HFFc6 (cell line): ENCODE measurements around the gene GUCA2A. TPM values are rescaled to one million over a fixed set of nuclear protein-coding genes. Genes with fewer than 3 reads are reported as not detected.
"Not testable (repeated sequence)": the region's sequence is repeated elsewhere in the genome, so short reads cannot be mapped to it uniquely, and the experiment has no call there.

Experiments used
- DNase-seq: peaks from one replicate; pipeline ENCODE4 v3.0.0-alpha.2; 2018
- H3K27ac Mint-ChIP-seq: 2 replicates; pipeline ENCODE4 v1.8.0; 2020; ENCODE audit warnings: mild to moderate bottlenecking, mixed read lengths
- H3K27me3 Mint-ChIP-seq: 2 replicates; pipeline ENCODE4 v1.8.0; 2021; ENCODE audit warnings: mild to moderate bottlenecking, moderate library complexity, mixed read lengths; ENCODE audit not compliant: insufficient read depth
- H3K36me3 Mint-ChIP-seq: 2 replicates; pipeline ENCODE4 v1.8.0; 2021; ENCODE audit warnings: low read depth, mixed read lengths
- H3K4me1 Mint-ChIP-seq: 2 replicates; pipeline ENCODE4 v1.8.0; 2020; ENCODE audit warnings: low read depth, mixed read lengths
- H3K4me3 Mint-ChIP-seq: 2 replicates; pipeline ENCODE4 v1.8.0; 2020; ENCODE audit warnings: mild to moderate bottlenecking, moderate library complexity, mixed read lengths
- H3K9me3 Mint-ChIP-seq: 2 replicates; pipeline ENCODE4 v1.8.0; 2020; ENCODE audit warnings: mild to moderate bottlenecking, mixed read lengths
- long read RNA-seq: library from polyadenylated mRNA; unstranded; transcript quantifications from one replicate; pipeline ENCODE4 v2.0.0, GENCODE V29; 2019
- total RNA-seq, 6 experiments: library from RNA; stranded (reverse); fragmentation: NEBNext Ultra II Directional; extraction: Animal tissue kit (Norgen Biotek cat#: 25700); gene quantifications; 2 replicates in 1 of 6; 3 replicates in 5 of 6; pipeline ENCODE4 v1.2.3, GENCODE V29; 2021
- TF ChIP-seq, protein P1 (sequence below): fragments of 200-600 bp; sonication (generic); IDR thresholded peaks from 2 replicates; pipeline ENCODE4 v1.5.0; 2021; ENCODE audit warnings: antibody characterized with exemption, mild to moderate bottlenecking

The GUCA2A gene, protein sequence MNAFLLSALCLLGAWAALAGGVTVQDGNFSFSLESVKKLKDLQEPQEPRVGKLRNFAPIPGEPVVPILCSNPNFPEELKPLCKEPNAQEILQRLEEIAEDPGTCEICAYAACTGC
- not detected for total RNA-seq
- long read RNA-seq, result 0 reads

DNA sequence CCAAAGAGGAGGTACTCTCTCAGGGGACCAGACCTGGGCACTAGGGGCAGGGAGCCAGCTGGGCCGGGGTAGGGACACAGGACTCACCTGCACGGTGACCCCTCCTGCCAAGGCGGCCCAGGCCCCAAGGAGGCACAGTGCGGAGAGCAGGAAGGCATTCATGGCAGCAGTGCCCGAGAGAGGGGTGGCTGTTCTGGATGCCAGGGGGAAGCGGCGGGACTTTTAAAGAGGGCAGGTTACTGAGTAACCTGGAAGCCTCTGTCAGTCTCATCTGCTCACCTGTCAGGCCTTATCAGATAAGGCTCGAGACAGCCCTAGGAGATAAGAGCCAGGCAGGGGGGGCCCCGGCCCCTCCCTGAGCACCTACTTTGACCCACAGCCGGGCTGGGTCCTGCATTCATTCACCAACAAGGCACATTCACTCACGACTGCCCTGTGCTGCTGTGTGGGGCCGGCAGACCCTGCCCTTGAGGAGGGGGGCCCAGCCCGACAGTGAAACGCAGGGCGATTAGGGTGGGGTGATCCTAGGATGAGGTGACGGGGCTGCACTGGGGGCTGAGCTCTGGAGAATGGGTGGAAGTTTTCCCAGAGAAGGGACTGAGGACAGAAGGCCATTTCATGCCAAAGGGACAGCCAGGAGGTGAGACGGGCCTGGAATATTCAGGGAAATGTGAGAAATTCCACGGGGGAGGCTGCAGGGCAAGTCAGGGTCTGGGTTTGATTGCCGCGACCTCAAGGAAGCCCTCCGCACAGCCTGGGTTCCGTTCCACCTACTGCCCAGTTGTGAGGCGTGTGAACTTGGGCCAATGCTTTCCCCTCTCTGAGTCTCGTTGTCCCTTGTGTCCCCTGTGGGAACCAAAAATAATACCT lies at the start of gene GUCA2A:
Gene GUCA2A, minus strand, starts transcription at position 195 of the 870 bp plus-strand sequence. Its CDS starts 33 bp downstream, at position 162.
- H3K9me3 Mint-ChIP-seq, result peaks cover 20% of the 10 kb centered on the region
- H3K36me3 Mint-ChIP-seq, result peaks cover 11% of the 10 kb centered on the region
- H3K27me3 Mint-ChIP-seq, result peaks cover 34% of the 10 kb centered on the region
- no peak within 1 kb of the TSS for H3K27ac Mint-ChIP-seq
- H3K4me3 Mint-ChIP-seq, result no peak within 1 kb of the TSS
- DNase-seq, result no peak
- TF ChIP-seq, protein P1, sequence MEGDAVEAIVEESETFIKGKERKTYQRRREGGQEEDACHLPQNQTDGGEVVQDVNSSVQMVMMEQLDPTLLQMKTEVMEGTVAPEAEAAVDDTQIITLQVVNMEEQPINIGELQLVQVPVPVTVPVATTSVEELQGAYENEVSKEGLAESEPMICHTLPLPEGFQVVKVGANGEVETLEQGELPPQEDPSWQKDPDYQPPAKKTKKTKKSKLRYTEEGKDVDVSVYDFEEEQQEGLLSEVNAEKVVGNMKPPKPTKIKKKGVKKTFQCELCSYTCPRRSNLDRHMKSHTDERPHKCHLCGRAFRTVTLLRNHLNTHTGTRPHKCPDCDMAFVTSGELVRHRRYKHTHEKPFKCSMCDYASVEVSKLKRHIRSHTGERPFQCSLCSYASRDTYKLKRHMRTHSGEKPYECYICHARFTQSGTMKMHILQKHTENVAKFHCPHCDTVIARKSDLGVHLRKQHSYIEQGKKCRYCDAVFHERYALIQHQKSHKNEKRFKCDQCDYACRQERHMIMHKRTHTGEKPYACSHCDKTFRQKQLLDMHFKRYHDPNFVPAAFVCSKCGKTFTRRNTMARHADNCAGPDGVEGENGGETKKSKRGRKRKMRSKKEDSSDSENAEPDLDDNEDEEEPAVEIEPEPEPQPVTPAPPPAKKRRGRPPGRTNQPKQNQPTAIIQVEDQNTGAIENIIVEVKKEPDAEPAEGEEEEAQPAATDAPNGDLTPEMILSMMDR, result no peak
- H3K4me1 Mint-ChIP-seq, result peaks cover 13% of the 10 kb centered on the region

DNA sequence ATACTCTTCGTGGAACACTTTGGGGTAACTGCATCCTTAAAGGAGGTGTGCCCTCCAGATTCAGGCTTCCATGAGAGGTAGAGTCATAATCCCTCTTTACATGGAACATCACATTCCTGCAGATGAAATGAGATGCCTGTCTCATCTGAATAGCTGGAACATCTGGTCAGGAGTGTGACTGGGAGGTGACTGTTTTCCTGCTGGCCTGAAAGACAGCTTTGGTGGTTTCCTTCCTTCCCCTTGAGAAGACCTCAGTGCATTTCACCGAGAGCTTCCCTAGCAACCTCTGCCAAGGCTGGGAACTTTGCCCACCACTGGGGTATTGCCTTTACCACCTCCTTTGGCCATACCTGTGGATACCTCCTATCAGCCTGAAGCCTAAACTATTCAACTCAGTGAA lies 46.7 kb upstream of the GUCA2A start:
- Mint-ChIP-seq H3K27ac (peak overlapping the region; percentile 80), H3K4me1 (peaks cover 80% of the 10 kb centered on the region), H3K27me3 (no peaks in the 10 kb centered on the region), H3K36me3 (peaks cover 16% of the 10 kb centered on the region), H3K9me3 (no peaks in the 10 kb centered on the region; the same call in 1 of the 2 replicates), H3K4me3 (no peak overlapping the region; the same call in 1 of the 2 replicates)
- TF ChIP-seq, protein P1, result no peak
- peak; percentile 31 for DNase-seq

DNA sequence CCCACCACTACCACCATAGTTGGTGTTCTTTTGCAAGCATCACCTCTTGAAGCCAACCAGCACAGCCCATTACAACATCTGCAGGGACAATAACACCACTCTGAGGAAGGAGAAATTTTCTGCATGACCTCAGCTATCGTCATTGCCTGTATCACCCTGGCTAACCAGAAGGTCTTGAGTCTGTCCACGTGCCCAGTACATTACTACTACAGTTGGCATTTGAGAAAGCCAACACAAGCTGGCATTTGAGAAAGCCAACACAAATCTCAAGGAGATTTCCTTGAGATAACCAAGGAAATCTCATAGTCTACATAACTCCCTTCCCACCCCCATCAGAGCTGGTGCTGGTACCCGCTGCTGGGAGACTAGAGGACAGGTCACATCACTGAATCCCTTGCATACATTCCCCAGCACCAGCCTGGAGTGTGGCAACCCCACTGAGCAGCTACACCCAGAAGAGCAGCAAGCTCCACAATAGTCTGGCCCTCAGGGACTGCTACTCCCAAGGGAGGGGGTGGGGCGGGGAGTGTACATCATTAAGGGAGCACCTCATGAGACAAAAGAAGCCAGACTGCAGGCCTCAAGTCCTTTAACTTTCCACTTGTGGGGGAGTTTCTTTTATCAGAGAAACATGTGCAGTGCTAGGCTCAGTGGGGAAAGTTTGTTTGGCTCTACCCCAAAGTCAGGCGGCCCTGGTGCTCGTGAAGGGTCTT lies 46.0 kb upstream of the GUCA2A start:
- Mint-ChIP-seq H3K27me3 (no peaks in the 10 kb centered on the region; the same call in 1 of the 2 replicates), H3K27ac (peak overlapping the region; percentile 80), H3K4me1 (peaks cover 85% of the 10 kb centered on the region), H3K36me3 (peaks cover 16% of the 10 kb centered on the region), H3K4me3 (peak overlapping the region; percentile 30; the same call in 1 of the 2 replicates), H3K9me3 (no peaks in the 10 kb centered on the region; the same call in 1 of the 2 replicates)
- peak; percentile 48 for DNase-seq
- TF ChIP-seq, protein P1, result no peak

DNA sequence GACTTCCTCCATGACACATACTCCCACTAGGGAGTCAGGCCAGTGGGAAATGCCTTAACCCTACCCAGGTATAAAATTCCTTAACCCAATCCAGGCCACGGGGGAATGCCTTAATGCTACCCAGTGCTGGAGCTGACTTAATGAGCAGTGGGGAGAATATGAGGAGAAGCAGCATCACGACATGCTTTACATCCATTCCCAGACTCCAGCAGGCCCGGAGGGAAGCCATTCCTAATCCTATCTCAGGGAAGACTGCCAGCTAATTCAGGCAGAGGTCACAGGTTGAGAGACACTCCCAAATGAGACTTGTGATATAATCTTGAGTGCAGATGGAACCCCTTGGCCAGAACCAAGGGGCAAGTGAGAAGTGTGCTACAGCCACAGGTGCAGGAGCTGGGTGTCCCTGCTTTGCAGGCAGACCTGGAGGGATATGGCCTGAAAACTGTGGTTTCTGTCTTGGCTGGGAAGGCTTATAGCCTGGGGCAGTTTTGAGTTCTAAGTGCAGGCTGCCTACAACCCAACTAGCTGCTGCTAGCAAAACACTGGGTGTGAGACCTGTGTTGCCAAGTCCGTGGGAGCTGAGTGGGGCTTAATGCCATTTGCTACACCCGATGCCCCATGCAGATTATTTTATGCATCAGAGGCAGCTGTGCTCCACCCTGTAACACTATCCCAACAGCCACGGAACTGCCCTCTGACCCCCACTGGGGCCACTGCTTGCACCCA lies 45.1 kb upstream of the GUCA2A start:
- Mint-ChIP-seq H3K27ac (peak overlapping the region; percentile 80), H3K4me1 (peaks cover 81% of the 10 kb centered on the region), H3K27me3 (no peaks in the 10 kb centered on the region; the same call in 1 of the 2 replicates), H3K9me3 (no peaks in the 10 kb centered on the region; the same call in 1 of the 2 replicates), H3K4me3 (no peak overlapping the region), H3K36me3 (peaks cover 20% of the 10 kb centered on the region)
- TF ChIP-seq, protein P1, result no peak
- DNase-seq, result peak; percentile 50

DNA sequence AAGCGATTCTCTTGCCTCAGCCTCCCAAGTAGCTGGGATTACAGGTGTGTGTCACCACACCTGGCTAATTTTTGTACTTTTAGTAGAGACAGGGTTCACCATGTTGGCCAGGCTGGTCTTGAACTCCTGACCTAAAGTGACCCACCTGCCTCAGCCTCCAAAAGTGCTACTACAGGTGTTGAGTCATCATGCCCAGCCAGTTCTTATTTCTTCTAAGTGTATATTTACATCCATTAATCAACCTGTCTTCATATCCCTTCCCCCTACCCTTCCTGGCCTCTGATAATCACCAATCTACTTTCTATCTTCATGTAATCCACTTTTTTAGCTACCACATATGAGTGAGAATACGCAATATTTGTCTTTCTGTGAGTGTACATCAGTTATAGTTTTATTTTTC lies 42.4 kb upstream of the GUCA2A start:
- Mint-ChIP-seq H3K4me1 (peaks cover 56% of the 10 kb centered on the region), H3K36me3 (peaks cover 41% of the 10 kb centered on the region)
- DNase-seq, H3K27ac Mint-ChIP-seq, H3K9me3 Mint-ChIP-seq, H3K27me3 Mint-ChIP-seq, H3K4me3 Mint-ChIP-seq: not testable (repeated sequence)
